Heart left ventricle (tissue), 16 donors: ENCODE measurements around the gene GRIK5. TPM values are rescaled to one million over a fixed set of nuclear protein-coding genes. Genes with fewer than 3 reads are reported as not detected.

Source experiments
- ATAC-seq, 4 donors: fragments of 200-7000 bp; cut with Tn5 transposase; one replicate each; pipeline ENCODE4 v1.9.1; 2020 to 2022; ENCODE audit warnings: moderate library complexity in 4 of 4, mild to moderate bottlenecking in 3 of 4, moderate number of reproducible peaks in 1 of 4
- DNase-seq, 5 donors: peaks; one replicate each; pipeline ENCODE4 v3.0.0-alpha.2; 2020
- H3K27ac ChIP-seq, 12 donors: fragments of 200-600 bp; sonication (generic) in 4 of 12; one replicate each; pipeline versions ENCODE4 v1.5.0 to v1.8.0; 2016 to 2022; ENCODE audit warnings: mild to moderate bottlenecking in 2 of 12
- H3K27me3 ChIP-seq, 9 donors: fragments of 200-600 bp; sonication (generic) in 2 of 9; one replicate each; pipeline versions ENCODE4 v1.5.1 to v1.8.0; 2016 to 2022; ENCODE audit warnings: mild to moderate bottlenecking in 3 of 9
- H3K36me3 ChIP-seq, 9 donors: fragments of 200-600 bp; sonication (generic) in 2 of 9; one replicate each; pipeline versions ENCODE4 v1.5.0 to v1.8.0; 2018 to 2022; ENCODE audit warnings: mild to moderate bottlenecking in 2 of 9
- H3K4me1 ChIP-seq, 12 donors: fragments of 200-600 bp; sonication (generic) in 4 of 12; one replicate each; pipeline versions ENCODE4 v1.5.0 to v1.8.0; 2016 to 2022; ENCODE audit warnings: mild to moderate bottlenecking in 3 of 12
- H3K4me3 ChIP-seq, 12 donors: fragments of 200-600 bp; sonication (generic) in 4 of 12; one replicate each; pipeline versions ENCODE4 v1.5.0 to v1.8.0; 2017 to 2022; ENCODE audit warnings: mild to moderate bottlenecking in 9 of 12, moderate library complexity in 4 of 12
- H3K9me3 ChIP-seq, 12 donors: fragments of 200-600 bp; sonication (generic) in 4 of 12; one replicate each; pipeline versions ENCODE4 v1.5.0 to v1.8.0; 2016 to 2022; ENCODE audit warnings: mild to moderate bottlenecking in 1 of 12
- CTCF ChIP-seq, 12 donors: fragments of 200-600 bp; sonication (generic) in 4 of 12; IDR thresholded peaks; one replicate each; pipeline versions ENCODE4 v1.5.0 to v1.8.0; 2018 to 2022; ENCODE audit warnings: antibody characterized with exemption in 12 of 12, mild to moderate bottlenecking in 5 of 12
- POLR2A ChIP-seq, 2 donors: fragments of 450-650 bp; IDR thresholded peaks; one replicate each; pipeline ENCODE4 v1.6.1; 2017; ENCODE audit warnings: antibody characterized with exemption in 2 of 2, mild to moderate bottlenecking in 2 of 2, moderate library complexity in 2 of 2
- WGBS, 4 donors: extraction: QIAGEN DNeasy Blood & Tissue Kit in 2 of 4; methylation state at CpG; one replicate each; pipeline versions ENCODE4 v1.1.5 to v1.1.7; 2013 to 2018; 5-methylcytosine and 5-hydroxymethylcytosine counted together
- intact Hi-C, 10 donors: fragments of 100-400 bp; cut with DNase I; formaldehyde crosslinking; loops; one replicate each; pipeline versions ENCODE4 v1.11.1 to v1.14.2; 2022
- long read RNA-seq, 3 donors: library from polyadenylated mRNA; unstranded; transcript quantifications; one replicate each; pipeline ENCODE4 v2.0.0, GENCODE V29; 2020 to 2021
- polyA plus RNA-seq, 2 donors: library from polyadenylated mRNA; stranded (reverse); fragments of 200-250 nt; gene quantifications; one replicate each; pipeline ENCODE4 v1.2.3, GENCODE V29; 2013
- total RNA-seq, 9 donors: library from RNA; depleted of rRNA in 2 of 9; stranded (reverse); fragments of >200 nt in 2 of 9; fragmentation: NEBNext Ultra II Directional in 3 of 9; extraction: Animal tissue kit (Norgen Biotek cat#: 25700) in 3 of 9; gene quantifications; one replicate each; pipeline versions ENCODE4 v1.1.0 to v1.2.4, GENCODE V29; 2016 to 2023
- donor health status: ischemic (EF 13 %, LVEDD 7.1; RV severe dilation, severe dysfunction).
- donor health status: healthy with polysubstance abuse.
- donor health status: DM: no; HTN: yes; CAD: no.
- donor health status: DM: no; HTN: no; CAD: no.
- donor health status: ischemic (EF 25% LVEDD 6.9; RV normal size, moderate dysfunction).
- donor health status: ischemic (EF 25% LVEDD 5.7; RV mildly dilated, moderate dysfunction).
- donor health status: healthy.
- donor health status: DM: yes; HTN: yes; CAD: no.
- donor health status: ischemic (EF 35%, LVEDD 5.7; RV mildly dilated, moderate dysfunction).
- donor health status: nonischemic (EF 11% LVEDD 7.7; RV severe dilation, severe dysfunction).
- donor health status: DM: yes; HTN: yes; CAD: no.
- donor health status: PGD.
- donor health status: ischemic (EF 29% LVEDD 5.4; RV normal size, mild dysfunction).
- donor health status: nonischemic (EF 23%, LVEDD 6.1; RV moderate dilation, normal function).

The GRIK5 gene, protein sequence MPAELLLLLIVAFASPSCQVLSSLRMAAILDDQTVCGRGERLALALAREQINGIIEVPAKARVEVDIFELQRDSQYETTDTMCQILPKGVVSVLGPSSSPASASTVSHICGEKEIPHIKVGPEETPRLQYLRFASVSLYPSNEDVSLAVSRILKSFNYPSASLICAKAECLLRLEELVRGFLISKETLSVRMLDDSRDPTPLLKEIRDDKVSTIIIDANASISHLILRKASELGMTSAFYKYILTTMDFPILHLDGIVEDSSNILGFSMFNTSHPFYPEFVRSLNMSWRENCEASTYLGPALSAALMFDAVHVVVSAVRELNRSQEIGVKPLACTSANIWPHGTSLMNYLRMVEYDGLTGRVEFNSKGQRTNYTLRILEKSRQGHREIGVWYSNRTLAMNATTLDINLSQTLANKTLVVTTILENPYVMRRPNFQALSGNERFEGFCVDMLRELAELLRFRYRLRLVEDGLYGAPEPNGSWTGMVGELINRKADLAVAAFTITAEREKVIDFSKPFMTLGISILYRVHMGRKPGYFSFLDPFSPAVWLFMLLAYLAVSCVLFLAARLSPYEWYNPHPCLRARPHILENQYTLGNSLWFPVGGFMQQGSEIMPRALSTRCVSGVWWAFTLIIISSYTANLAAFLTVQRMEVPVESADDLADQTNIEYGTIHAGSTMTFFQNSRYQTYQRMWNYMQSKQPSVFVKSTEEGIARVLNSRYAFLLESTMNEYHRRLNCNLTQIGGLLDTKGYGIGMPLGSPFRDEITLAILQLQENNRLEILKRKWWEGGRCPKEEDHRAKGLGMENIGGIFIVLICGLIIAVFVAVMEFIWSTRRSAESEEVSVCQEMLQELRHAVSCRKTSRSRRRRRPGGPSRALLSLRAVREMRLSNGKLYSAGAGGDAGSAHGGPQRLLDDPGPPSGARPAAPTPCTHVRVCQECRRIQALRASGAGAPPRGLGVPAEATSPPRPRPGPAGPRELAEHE
- 1 to 10 TPM; 1.4 to 9.0 (median 3.6) TPM for total RNA-seq
- polyA plus RNA-seq: under 1 TPM; 0.28 to 0.72 TPM
- long read RNA-seq, donor 1, partial matches to known transcripts: 0 of 1 reads
- long read RNA-seq, donor 1, other reads (novel, unspliced or antisense): 1 of 1 reads
- long read RNA-seq, donor 2: 0 reads
- long read RNA-seq, donor 3, partial matches to known transcripts: 1 of 2 reads
- long read RNA-seq, donor 3, other reads (novel, unspliced or antisense): 0 of 2 reads

DNA sequence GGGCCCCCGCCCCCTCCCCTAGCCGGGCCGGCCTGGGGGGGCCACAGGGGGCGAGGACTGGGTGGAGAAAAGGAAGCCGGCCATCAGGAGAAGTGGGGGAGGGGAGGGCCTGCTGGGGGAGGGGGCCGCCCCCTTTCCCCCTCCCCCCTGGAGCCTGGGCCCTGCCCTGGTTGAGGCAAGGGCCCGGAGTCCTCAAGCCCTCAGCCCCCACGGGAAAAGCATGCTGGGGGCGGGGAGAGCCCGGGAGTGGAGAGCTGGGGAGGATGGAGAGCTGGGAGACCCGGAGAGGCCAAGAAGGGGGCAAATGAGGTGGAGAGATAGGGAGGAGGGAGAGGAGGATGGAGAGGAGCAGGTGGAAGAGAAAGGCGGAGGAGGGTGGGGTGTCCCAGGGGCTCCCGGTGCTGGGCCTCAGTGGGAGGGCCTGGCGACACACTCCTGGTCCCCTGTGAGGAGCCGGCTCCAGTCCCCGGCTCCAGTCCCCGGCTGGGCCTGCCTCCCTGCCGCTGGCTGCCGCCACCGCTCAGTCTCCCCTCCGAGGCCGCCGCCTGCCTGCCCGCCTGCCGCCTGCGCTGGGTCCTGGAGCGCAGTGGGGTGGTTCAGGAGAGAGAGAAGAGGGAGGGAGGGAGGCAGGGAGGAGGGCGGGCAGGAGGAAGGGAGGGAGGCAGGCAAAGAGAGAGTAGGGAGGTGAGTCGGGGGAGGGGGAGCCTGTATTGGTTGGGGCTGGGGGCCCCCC is at the start of gene GRIK5:
Gene GRIK5, minus strand, starts transcription at position 588 of the 733 bp plus-strand sequence. CDS start 4,436 bp downstream, outside the sequence.
- peaks cover 0 to 43% (median 13%) of the 10 kb centered on the region in 9 donors for H3K27me3 ChIP-seq
- WGBS, 4 donors: 11 to 19% (median 13%) methylated on average over 26 to 29 of the region's 29 CpGs
- H3K9me3 ChIP-seq: no peaks in the 10 kb centered on the region

DNA sequence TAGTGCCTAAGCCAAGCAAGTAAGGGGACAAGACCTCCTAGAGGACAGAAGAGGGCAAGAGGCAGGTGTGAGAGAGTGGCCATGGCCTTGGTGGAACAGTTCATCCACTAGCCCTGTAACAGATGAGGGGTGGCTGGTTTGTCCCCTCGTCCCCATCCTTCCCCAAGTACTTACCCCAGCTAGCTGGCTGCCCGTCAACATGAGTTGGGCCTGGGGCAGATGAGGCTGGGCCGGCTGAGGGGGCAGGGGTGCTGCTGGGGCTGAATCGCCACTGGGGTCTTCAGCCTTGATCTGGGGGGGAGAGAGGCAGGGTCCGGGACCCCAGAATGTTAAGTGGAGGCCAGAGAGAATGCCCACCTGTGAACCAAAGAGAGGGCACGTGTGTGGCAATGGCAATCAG is 47.1 kb upstream of the GRIK5 start:
- Histone ChIP-seq H3K4me3 (no peak overlapping the region), H3K27me3 (no peaks in the 10 kb centered on the region), H3K4me1 (peaks cover 0 to 40% (median 3%) of the 10 kb centered on the region in 12 donors), H3K27ac (no peak overlapping the region), H3K36me3 (peaks cover 0 to 22% (median 0%) of the 10 kb centered on the region in 9 donors), H3K9me3 (no peaks in the 10 kb centered on the region)
- 85 to 94% (median 90%) methylated on average over 4 to 6 of the region's 6 CpGs for WGBS, 4 donors
- TF ChIP-seq CTCF (IDR thresholded peaks at IDR 0.05) (no peak), POLR2A (IDR thresholded peaks at IDR 0.05) (no peak)
- ATAC-seq: no peak
- DNase-seq: no peak
- intact Hi-C loops: no loop called here

More for the DNA sequence above, at the start of gene GRIK5:
- Histone ChIP-seq H3K27ac (peak within 1 kb of the TSS in 4 of 12 donors; percentile 17 to 85 (median 38)), H3K4me1 (peaks cover 0 to 15% (median under 1%) of the 10 kb centered on the region in 12 donors), H3K36me3 (no peaks in the 10 kb centered on the region), H3K4me3 (peak within 1 kb of the TSS in 11 of 12 donors; percentile 13 to 57 (median 37))
- intact Hi-C loops: no loop called here
- no peak for TF ChIP-seq CTCF (IDR thresholded peaks at IDR 0.05)
- TF ChIP-seq POLR2A (IDR thresholded peaks at IDR 0.05): no peak
- DNase-seq (peak in 1 of 5 donors; percentile 67), ATAC-seq (peak in 3 of 4 donors; percentile 31 to 43 (median 35))

- Histone ChIP-seq H3K27me3 (no peaks in the 10 kb centered on the region), H3K4me1 (peaks cover 0 to 34% (median 3%) of the 10 kb centered on the region in 12 donors), H3K4me3 (no peak overlapping the region), H3K36me3 (peaks cover 0 to 22% (median 0%) of the 10 kb centered on the region in 9 donors), H3K27ac (no peak overlapping the region), H3K9me3 (no peaks in the 10 kb centered on the region)
- no peak for TF ChIP-seq CTCF (IDR thresholded peaks at IDR 0.05)
- no peak for TF ChIP-seq POLR2A (IDR thresholded peaks at IDR 0.05)
- DNase-seq: no peak
- ATAC-seq: no peak
- WGBS, 4 donors: 91 to 92% (median 92%) methylated on average over 20 of the region's 20 CpGs
- intact Hi-C loops: no loop called here
These were observed 46.5 kb upstream of the GRIK5 start for GRCh38 chr19:42116308-42117075.
